GM12875 (cell line): ENCODE data around the gene UBE2J2.
A peak's percentile ranks its signal among the peaks of the same experiment; 100 is the strongest.

Source experiments
- H3K4me3 ChIP-seq: one replicate; pipeline ENCODE4 v1.5.1; 2011; ENCODE audit warnings: low read depth, low read length, control low read depth
- TF ChIP-seq, protein P1 (sequence below): IDR thresholded peaks from 2 replicates; pipeline ENCODE4 v1.5.1; 2011; ENCODE audit warnings: low read depth, mild to moderate bottlenecking, control low read depth, inconsistent platforms, low read length, moderate library complexity, borderline replicate concordance; ENCODE audit not compliant: insufficient read depth

UBE2J2 gene

DNA sequence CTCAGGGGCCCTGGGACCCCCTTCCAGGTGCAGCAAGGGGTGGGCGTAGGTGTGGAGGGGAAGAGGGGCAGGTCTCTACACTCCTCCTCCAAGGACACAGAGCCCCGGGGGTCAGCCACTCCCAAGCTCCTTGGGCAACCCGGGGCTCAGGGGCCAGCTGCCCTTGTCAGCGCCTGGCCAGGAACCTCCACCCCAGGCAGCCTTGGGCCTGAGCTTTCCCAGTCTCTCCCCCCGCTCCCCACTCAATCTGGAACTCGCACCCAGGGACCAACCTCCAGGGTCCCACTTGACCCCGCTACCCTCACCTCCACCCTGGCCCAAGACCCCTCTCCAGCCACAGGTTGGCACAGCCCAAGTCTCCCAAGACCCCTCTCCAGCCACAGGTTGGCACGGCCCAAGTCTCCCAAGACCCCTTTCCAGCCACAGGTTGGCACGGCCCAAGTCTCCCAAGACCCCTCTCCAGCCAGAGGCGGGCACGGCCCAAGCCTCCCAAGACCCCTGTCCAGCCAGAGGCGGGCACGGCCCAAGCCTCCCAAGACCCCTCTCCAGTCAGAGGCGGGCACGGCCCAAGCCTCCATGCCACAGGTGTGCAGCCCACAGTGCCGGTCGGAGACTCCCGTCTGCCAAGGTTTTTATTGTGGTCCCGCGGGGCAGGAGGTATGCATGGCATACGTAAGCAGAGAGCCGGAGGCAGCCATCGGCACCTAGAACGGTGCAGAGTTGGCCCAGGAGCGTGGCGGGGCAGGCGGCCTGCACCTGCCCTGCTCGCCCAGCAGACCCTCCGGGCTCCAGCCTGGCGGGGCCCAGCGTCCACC is 62.7 kb downstream of the UBE2J2 start:
- no peak overlapping the region for H3K4me3 ChIP-seq
- TF ChIP-seq, protein P1, sequence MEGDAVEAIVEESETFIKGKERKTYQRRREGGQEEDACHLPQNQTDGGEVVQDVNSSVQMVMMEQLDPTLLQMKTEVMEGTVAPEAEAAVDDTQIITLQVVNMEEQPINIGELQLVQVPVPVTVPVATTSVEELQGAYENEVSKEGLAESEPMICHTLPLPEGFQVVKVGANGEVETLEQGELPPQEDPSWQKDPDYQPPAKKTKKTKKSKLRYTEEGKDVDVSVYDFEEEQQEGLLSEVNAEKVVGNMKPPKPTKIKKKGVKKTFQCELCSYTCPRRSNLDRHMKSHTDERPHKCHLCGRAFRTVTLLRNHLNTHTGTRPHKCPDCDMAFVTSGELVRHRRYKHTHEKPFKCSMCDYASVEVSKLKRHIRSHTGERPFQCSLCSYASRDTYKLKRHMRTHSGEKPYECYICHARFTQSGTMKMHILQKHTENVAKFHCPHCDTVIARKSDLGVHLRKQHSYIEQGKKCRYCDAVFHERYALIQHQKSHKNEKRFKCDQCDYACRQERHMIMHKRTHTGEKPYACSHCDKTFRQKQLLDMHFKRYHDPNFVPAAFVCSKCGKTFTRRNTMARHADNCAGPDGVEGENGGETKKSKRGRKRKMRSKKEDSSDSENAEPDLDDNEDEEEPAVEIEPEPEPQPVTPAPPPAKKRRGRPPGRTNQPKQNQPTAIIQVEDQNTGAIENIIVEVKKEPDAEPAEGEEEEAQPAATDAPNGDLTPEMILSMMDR = no peak

DNA sequence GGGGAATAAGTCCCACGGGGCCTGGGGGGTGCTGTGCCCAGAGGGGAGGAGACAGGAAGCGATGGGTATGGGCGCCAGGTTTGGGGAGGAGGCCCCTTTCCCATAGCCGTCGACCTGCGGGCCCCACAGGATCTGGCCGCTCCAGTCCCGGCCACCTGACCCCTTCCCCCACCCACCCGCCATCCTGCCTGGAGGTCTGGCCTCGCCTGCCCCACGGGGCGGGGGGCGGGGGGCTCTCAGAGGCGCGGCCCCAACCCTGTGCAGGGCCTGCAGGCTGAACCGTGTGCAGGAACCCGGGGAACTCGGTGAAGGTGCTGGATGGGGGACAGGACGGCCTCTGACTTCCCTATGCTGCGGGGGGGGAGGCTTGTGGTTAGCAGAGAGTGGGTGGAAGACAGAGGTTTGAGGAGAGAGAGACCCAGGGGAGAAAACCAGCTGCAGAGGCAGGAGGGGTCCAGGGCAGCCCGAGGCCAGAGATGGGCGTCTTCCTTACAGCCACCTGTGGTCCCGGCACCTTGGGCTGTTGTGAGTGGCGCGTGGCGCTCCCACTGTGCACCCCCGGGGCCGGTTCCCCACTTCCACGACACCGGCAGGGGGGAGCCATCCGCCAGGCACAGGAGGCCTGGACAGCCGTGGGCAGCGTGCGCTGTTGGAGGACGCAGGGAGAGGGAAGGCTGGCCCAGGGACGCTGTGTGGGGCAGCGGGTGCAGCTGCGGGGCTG is 64.8 kb downstream of the UBE2J2 start:
- TF ChIP-seq, protein P1 = no peak
- no peak overlapping the region for H3K4me3 ChIP-seq

DNA sequence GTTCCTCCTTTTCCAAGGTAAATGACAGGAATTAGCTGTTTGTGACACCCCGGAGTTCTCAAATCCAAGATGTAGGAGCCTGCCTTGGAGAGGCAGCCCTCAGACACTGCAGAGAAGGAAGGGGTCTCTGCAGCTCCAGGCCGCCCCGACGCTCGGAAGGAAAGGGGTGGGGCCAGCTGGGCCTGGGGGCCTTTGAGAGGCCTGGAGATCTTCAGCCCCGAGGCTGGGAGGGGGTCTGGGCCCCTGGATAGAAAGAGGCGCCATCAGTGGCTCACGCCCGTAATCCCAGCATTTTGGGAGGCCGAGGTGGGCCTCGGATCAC is 66.1 kb downstream of the UBE2J2 start:
- TF ChIP-seq, protein P1 = no peak
- H3K4me3 ChIP-seq = no peak overlapping the region

DNA sequence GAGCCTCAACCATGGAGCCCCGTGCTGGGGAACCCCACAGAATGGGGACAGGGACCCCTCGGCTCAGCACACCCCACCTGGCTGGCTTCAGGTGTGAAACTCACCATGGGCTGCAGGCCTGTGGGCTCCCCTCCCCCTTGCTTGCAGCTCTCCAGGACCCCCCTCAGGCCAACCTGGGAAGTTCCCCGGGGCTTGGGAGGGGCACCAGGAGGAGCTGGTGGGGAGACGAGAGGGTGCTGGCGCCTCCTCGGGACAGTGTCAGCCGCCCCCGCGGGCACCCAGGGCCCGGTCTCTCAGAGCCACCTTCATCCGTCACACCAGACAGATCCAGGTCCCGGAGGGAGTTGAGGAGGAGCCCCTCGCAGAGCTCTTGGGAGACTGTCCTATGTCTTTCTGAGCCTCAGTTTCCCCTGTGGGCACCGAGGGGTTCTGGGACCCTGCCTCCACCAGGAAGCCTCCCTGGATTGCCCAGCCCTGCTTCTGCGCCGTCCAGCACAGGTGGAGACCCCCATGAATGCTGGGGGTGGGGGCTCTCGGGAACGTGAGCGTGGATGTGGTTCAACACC is 66.6 kb downstream of the UBE2J2 start:
- TF ChIP-seq, protein P1 = peak; percentile 7; the same call in 1 of the 2 replicates

DNA sequence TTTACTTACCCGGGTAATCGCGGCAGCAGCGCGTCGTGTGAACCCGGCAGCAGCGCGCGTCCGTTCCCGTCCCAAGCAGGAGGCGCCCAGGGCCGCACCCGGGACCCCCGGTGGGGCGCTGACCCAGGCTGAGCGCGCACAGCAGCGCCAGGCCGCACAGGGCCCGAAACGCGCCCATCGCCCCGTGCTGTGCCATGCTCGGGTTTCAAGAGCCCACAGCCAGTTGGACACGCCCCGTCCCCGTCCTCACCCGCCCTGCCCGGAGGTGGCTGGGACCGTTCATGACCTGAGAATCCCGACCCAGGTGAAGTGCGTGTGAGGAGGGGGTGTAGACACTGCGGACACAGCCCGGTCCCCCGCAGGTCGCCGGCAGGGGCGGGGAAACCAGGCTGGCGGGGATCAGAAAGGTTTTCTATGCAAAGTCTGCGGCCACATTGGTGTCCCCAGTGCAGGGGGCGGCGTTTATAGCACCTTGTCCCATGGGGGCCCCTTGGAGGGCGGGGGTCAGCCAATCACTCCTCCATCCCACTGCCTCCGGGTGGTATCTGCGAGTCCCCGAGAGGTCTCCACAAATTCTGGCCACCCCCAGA is 67.2 kb downstream of the UBE2J2 start, which contains the start of gene TNFRSF18:
TSS of gene TNFRSF18 (minus strand) at position 217 of the 590 bp plus-strand sequence. CDS start at position 196, 21 bp downstream.
- TF ChIP-seq, protein P1 = no peak
- peak within 1 kb of the TSS; percentile 26 for H3K4me3 ChIP-seq

More for the DNA sequence above, 66.6 kb downstream of the UBE2J2 start:
- no peak overlapping the region for H3K4me3 ChIP-seq

DNA sequence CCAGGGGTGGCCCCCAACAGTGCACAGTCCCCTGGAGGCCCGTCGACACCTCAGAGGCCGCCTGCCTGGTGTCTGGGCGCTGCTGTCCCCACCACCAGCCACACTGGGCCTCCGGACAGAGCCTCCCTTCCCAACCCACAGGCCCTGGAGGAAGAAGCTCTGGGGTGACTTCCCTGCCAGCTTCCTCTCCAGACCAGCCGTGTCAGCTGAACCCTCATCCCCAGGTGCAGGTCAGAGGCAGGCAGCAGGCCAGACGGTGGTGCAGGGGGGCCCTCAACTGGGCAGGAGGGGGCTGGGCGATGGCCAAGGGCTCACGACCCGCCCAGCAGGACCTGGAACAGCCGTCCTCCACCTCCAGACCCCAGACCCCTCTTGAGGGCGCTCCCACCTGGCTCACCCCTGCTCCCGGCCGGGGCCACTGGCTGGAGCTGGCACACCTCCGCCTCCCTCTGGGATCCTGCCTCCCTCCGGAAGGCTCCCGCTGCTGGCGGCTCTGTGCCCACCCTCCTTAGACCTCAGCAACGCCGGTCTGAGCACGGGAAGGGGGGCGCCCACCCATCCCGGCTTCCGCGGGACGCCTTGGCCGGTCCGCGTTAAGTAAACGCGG is 67.8 kb downstream of the UBE2J2 start:
- TF ChIP-seq, protein P1 = no peak
- peak overlapping the region; percentile 26 for H3K4me3 ChIP-seq
